SU-DHL-6 (cell line): ENCODE data around the gene NLRP3.
"Not testable (repeated sequence)": the region's sequence is repeated elsewhere in the genome, so short reads cannot be mapped to it uniquely, and the experiment has no call there.

Experiments
- H2AFZ ChIP-seq: fragments of 200-600 bp; sonication (generic); 2 replicates; pipeline ENCODE4 v1.6.1; 2014; ENCODE audit warnings: low read depth, mild to moderate bottlenecking, moderate library complexity, mixed read lengths, antibody characterized with exemption, low read length; ENCODE audit not compliant: severe bottlenecking
- H3F3A ChIP-seq: fragments of 200-600 bp; shearing (Covaris generic); 2 replicates; pipeline ENCODE4 v1.6.0; 2016; ENCODE audit warnings: antibody characterized with exemption, mild to moderate bottlenecking; ENCODE audit not compliant: insufficient read depth
- H3K27ac ChIP-seq: fragments of 200-600 bp; sonication (generic); 2 replicates; pipeline ENCODE4 v1.5.1; 2016; ENCODE audit warnings: low read depth, mild to moderate bottlenecking, low read length, moderate library complexity, mixed read lengths
- H3K27me3 ChIP-seq: fragments of 200-600 bp; sonication (generic), shearing (Covaris generic); 2 replicates; pipeline ENCODE4 v1.6.0; 2014; ENCODE audit warnings: mild to moderate bottlenecking, low read length
- H3K36me3 ChIP-seq: fragments of 200-600 bp; sonication (generic); 2 replicates; pipeline ENCODE4 v1.6.1; 2014; ENCODE audit warnings: mild to moderate bottlenecking, low read length, mixed read lengths
- H3K4me2 ChIP-seq: fragments of 300-600, 200-600 bp; shearing (Covaris generic), sonication (generic); 2 replicates; pipeline ENCODE4 v1.6.0; 2014; ENCODE audit warnings: low read length, low read depth, mild to moderate bottlenecking; ENCODE audit not compliant: poor library complexity, severe bottlenecking
- H3K4me3 ChIP-seq: fragments of 200-600 bp; sonication (generic); 2 replicates; pipeline ENCODE4 v1.5.1; 2014; ENCODE audit warnings: antibody characterized with exemption, low read length, mild to moderate bottlenecking, mixed read lengths; ENCODE audit not compliant: insufficient read depth, poor library complexity, severe bottlenecking
- H3K79me2 ChIP-seq: fragments of 200-600 bp; sonication (generic); 2 replicates; pipeline ENCODE4 v1.6.1; 2014; ENCODE audit warnings: mild to moderate bottlenecking, low read length, moderate library complexity; ENCODE audit not compliant: insufficient read depth
- H3K9ac ChIP-seq: fragments of 200-600 bp; sonication (generic); 2 replicates; pipeline ENCODE4 v1.7.0; 2014; ENCODE audit warnings: mild to moderate bottlenecking, low read length
- H3K9me2 ChIP-seq: fragments of 200-600 bp; sonication (generic); replicated peaks from 2 replicates; pipeline ENCODE4 v1.6.1; 2014; ENCODE audit warnings: low read length; ENCODE audit not compliant: insufficient read depth
- H3K9me3 ChIP-seq: fragments of 200-600 bp; sonication (generic); 2 replicates; pipeline ENCODE4 v1.6.1; 2014; ENCODE audit warnings: low read length, mixed read lengths; ENCODE audit not compliant: insufficient read depth
- H4K20me1 ChIP-seq: fragments of 200-600 bp; sonication (generic); 2 replicates; pipeline ENCODE4 v1.6.1; 2014; ENCODE audit warnings: low read depth, mild to moderate bottlenecking, antibody characterized with exemption, low read length, moderate library complexity, mixed read lengths
- EZH2phosphoT487 ChIP-seq: fragments of 200-600 bp; sonication (generic), shearing (Covaris generic); conservative IDR thresholded peaks from 2 replicates; pipeline ENCODE4 v1.6.1; 2018; ENCODE audit warnings: mild to moderate bottlenecking, antibody characterized with exemption, low read length, moderate library complexity, mixed read lengths
- TF ChIP-seq, protein P1 (sequence below): fragments of 200-600 bp; sonication (generic); IDR thresholded peaks from one replicate; pipeline ENCODE4 v1.5.1; 2017; ENCODE audit warnings: antibody characterized with exemption, mild to moderate bottlenecking, low read length, moderate library complexity; ENCODE audit not compliant: insufficient read depth, poor library complexity, severe bottlenecking

Gene NLRP3

GRCh38 chr1:247415423-247416361 lies at the start of gene NLRP3:
TSS of gene NLRP3 (plus strand) at chr1:247416173. CDS start at chr1:247418801, 2,628 bp downstream.
- Histone ChIP-seq H3K27ac (no peak within 1 kb of the TSS), H4K20me1 (no peaks in the 10 kb centered on the region), H3K4me3 (no peak within 1 kb of the TSS), H3K9me3 (no peaks in the 10 kb centered on the region), H3K79me2 (no peaks in the 10 kb centered on the region), H3K36me3 (no peaks in the 10 kb centered on the region), H3K27me3 (no peaks in the 10 kb centered on the region), H3F3A (no peaks in the 10 kb centered on the region), H3K9ac (no peak within 1 kb of the TSS), H3K9me2 (no peaks in the 10 kb centered on the region), H3K4me2 (peak within 1 kb of the TSS; percentile 45), H2AFZ (no peak within 1 kb of the TSS)
- no peak for TF ChIP-seq EZH2phosphoT487
- TF ChIP-seq, protein P1, sequence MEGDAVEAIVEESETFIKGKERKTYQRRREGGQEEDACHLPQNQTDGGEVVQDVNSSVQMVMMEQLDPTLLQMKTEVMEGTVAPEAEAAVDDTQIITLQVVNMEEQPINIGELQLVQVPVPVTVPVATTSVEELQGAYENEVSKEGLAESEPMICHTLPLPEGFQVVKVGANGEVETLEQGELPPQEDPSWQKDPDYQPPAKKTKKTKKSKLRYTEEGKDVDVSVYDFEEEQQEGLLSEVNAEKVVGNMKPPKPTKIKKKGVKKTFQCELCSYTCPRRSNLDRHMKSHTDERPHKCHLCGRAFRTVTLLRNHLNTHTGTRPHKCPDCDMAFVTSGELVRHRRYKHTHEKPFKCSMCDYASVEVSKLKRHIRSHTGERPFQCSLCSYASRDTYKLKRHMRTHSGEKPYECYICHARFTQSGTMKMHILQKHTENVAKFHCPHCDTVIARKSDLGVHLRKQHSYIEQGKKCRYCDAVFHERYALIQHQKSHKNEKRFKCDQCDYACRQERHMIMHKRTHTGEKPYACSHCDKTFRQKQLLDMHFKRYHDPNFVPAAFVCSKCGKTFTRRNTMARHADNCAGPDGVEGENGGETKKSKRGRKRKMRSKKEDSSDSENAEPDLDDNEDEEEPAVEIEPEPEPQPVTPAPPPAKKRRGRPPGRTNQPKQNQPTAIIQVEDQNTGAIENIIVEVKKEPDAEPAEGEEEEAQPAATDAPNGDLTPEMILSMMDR = no peak

- not testable (repeated sequence) for H2AFZ ChIP-seq, H3K9ac ChIP-seq, H3K4me2 ChIP-seq, H3K79me2 ChIP-seq, H3K27ac ChIP-seq, H3K9me2 ChIP-seq, H3K4me3 ChIP-seq, H3K27me3 ChIP-seq, H3K9me3 ChIP-seq, H4K20me1 ChIP-seq, H3F3A ChIP-seq, H3K36me3 ChIP-seq
These were observed 49.6 kb upstream of the NLRP3 start for GRCh38 chr1:247366345-247366744.

- Histone ChIP-seq H3K9ac (no peak overlapping the region), H3K79me2 (no peaks in the 10 kb centered on the region), H3K36me3 (no peaks in the 10 kb centered on the region), H3K27ac (no peak overlapping the region), H4K20me1 (no peaks in the 10 kb centered on the region), H3K9me3 (peaks cover 4% of the 10 kb centered on the region; the same call in 1 of the 2 replicates), H2AFZ (no peak overlapping the region), H3K4me3 (no peak overlapping the region), H3K9me2 (no peaks in the 10 kb centered on the region), H3F3A (no peaks in the 10 kb centered on the region), H3K27me3 (no peaks in the 10 kb centered on the region), H3K4me2 (no peak overlapping the region)
- TF ChIP-seq EZH2phosphoT487 = no peak
- TF ChIP-seq, protein P1 = no peak
These were observed 48.9 kb upstream of the NLRP3 start for GRCh38 chr1:247366926-247367645.
